Lower leg skin (tissue), 3 donors: ENCODE results near the gene AOPEP.

Experiments
- CTCF ChIP-seq, 3 donors: fragments of 450-650 bp; IDR thresholded peaks; one replicate each; pipeline ENCODE4 v1.5.1; 2016; ENCODE audit warnings: antibody characterized with exemption in 3 of 3, mild to moderate bottlenecking in 3 of 3, moderate library complexity in 2 of 3
- POLR2A ChIP-seq, 2 donors: fragments of 450-650 bp; IDR thresholded peaks; one replicate each; pipeline ENCODE4 v1.6.1; 2016 to 2017; ENCODE audit warnings: antibody characterized with exemption in 2 of 2, mild to moderate bottlenecking in 1 of 2, moderate library complexity in 1 of 2

DNA sequence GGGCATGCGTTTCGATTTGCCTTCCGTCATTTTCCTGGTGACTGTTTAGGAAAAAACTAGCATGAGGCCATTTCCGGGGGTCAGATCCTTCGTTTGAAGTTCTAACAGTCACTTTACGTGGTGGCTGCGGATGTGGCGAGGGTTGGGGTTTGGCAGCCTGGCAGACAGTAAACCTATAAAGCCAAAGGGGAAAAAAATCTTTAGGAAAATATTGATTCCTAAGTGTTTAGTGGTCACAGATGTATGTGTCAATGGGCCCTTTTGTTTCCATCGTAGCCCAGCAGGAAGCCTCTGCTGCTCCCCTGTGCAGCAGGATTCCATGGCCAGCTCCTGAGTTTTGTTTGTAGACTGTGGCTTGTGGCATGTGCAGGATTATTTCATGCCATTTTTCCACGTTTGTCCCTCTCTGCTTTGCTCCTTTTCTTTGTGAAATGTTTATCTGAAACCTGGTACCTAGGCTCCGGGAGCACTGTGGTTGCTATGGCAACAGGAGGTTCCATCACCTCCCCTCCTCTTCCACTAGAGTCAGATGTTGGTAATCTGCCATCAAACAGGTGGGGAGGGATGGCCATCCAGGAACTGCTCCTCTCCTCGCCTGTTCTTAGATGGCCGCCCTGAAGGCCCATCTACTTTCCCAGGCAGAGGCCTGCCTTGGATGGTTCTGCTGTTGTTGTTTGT, 202.3 kb downstream of the AOPEP start:
- TF ChIP-seq CTCF (IDR thresholded peaks at IDR 0.05) (no peak), POLR2A (IDR thresholded peaks at IDR 0.05) (no peak)
